Stimulated activated CD8-positive, alpha-beta memory T cell treated with anti-CD3 and anti-CD28 coated beads, Interleukin-4, amount 100 ng/mL, for 1 hour (primary cell): ENCODE measurements around the gene PPP1R14C.
"Not testable (repeated sequence)": the region's sequence is repeated elsewhere in the genome, so short reads cannot be mapped to it uniquely, and the experiment has no call there.

Experiments used
- DNase-seq, 2 donors: peaks; one replicate each; pipeline ENCODE4 v3.0.0-alpha.2; 2020; ENCODE audit warnings: low read depth in 2 of 2, low spot score in 1 of 2

PPP1R14C gene

GRCh38 chr6:150137711-150138110 lies 5.1 kb upstream of the PPP1R14C start:
- not testable (repeated sequence) for DNase-seq

- DNase-seq: no peak
Measured at GRCh38 chr6:150138638-150139037, 4.2 kb upstream of the PPP1R14C start.

- no peak for DNase-seq
Measured at GRCh38 chr6:150139533-150139932, 3.3 kb upstream of the PPP1R14C start.

GRCh38 chr6:150140236-150140969 lies 2.4 kb upstream of the PPP1R14C start:
- DNase-seq: no peak

GRCh38 chr6:150142097-150142669 lies 661 bp upstream of the PPP1R14C start:
- DNase-seq: no peak

GRCh38 chr6:150143516-150144293 lies 861 bp downstream of the PPP1R14C start:
- DNase-seq: no peak

- no peak for DNase-seq
Measured at GRCh38 chr6:150144294-150144868, 1.5 kb downstream of the PPP1R14C start.

GRCh38 chr6:150145427-150145826 lies 2.6 kb downstream of the PPP1R14C start:
- no peak for DNase-seq

GRCh38 chr6:150145830-150146229 lies 3.0 kb downstream of the PPP1R14C start:
- no peak for DNase-seq

- DNase-seq: no peak
Measured at GRCh38 chr6:150146436-150146835, 3.6 kb downstream of the PPP1R14C start.

GRCh38 chr6:150149146-150149545 lies 6.3 kb downstream of the PPP1R14C start:
- DNase-seq: no peak

GRCh38 chr6:150150458-150150820 lies 7.6 kb downstream of the PPP1R14C start:
- DNase-seq: no peak

- no peak for DNase-seq
Measured at GRCh38 chr6:150150821-150151646, 8.2 kb downstream of the PPP1R14C start.

- no peak for DNase-seq
Measured at GRCh38 chr6:150152891-150153876, 10.3 kb downstream of the PPP1R14C start.

- DNase-seq: no peak
Measured at GRCh38 chr6:150153905-150154492, 11.2 kb downstream of the PPP1R14C start.

GRCh38 chr6:150156460-150156859 lies 13.6 kb downstream of the PPP1R14C start:
- no peak for DNase-seq

- DNase-seq: no peak
Measured at GRCh38 chr6:150157081-150157480, 14.2 kb downstream of the PPP1R14C start.

- no peak for DNase-seq
Measured at GRCh38 chr6:150159757-150160156, 16.9 kb downstream of the PPP1R14C start.

GRCh38 chr6:150163970-150164369 lies 21.1 kb downstream of the PPP1R14C start:
- no peak for DNase-seq
